Calu3 (cell line): ENCODE data around the gene CHTF8. TPM values are rescaled to one million over a fixed set of nuclear protein-coding genes. Genes with fewer than 3 reads are reported as not detected.
A peak's percentile ranks its signal among the peaks of the same experiment; 100 is the strongest.

ENCODE experiments used
- BruUV-seq: library from RNA; stranded (reverse); fragments of 400-500 nt; replicated peaks from 2 replicates; lab custom pipeline; 2021; lab: Mats Ljungman, UMichigan
- CTCF ChIA-PET: fragments of 300-600 bp; sonication (Branson Sonifier 250); formaldehyde crosslinking; loops from one replicate; lab custom pipeline; 2022; ENCODE audit warnings: antibody characterized with exemption; lab: Charles Lee
- DNase-seq: peaks from one replicate; pipeline ENCODE4 v3.0.0; 2022
- H3K27ac Mint-ChIP-seq: one replicate; pipeline ENCODE4 v1.8.0; 2022; ENCODE audit warnings: mixed read lengths; ENCODE audit not compliant: unreplicated experiment
- H3K27me3 Mint-ChIP-seq: one replicate; pipeline ENCODE4 v1.8.0; 2022; ENCODE audit warnings: mixed read lengths; ENCODE audit not compliant: unreplicated experiment
- H3K36me3 Mint-ChIP-seq: one replicate; pipeline ENCODE4 v1.8.0; 2022; ENCODE audit warnings: mild to moderate bottlenecking, moderate library complexity, mixed read lengths; ENCODE audit not compliant: insufficient read depth, unreplicated experiment
- H3K4me1 Mint-ChIP-seq: one replicate; pipeline ENCODE4 v1.8.0; 2022; ENCODE audit warnings: mild to moderate bottlenecking, low read depth, mixed read lengths; ENCODE audit not compliant: unreplicated experiment
- H3K4me3 Mint-ChIP-seq: one replicate; pipeline ENCODE4 v1.8.0; 2022; ENCODE audit warnings: mild to moderate bottlenecking, low read depth, moderate library complexity, mixed read lengths; ENCODE audit not compliant: unreplicated experiment
- H3K9me3 Mint-ChIP-seq: one replicate; pipeline ENCODE4 v1.8.0; 2022; ENCODE audit warnings: low read depth, mixed read lengths; ENCODE audit not compliant: unreplicated experiment
- intact Hi-C: fragments of 100-400 bp; cut with micrococcal nuclease; formaldehyde crosslinking; loops from one replicate; pipeline ENCODE4 v1.10.0; 2022; ENCODE audit not compliant: unreplicated experiment
- total RNA-seq: library from RNA; stranded (reverse); gene quantifications from 2 replicates; pipeline ENCODE4 v1.2.3, GENCODE V29; 2022
- TF ChIP-seq, protein P1 (sequence below): fragments of 200-600 bp; IDR thresholded peaks from one replicate; pipeline ENCODE4 v1.8.0; 2022; ENCODE audit warnings: antibody characterized with exemption; ENCODE audit not compliant: unreplicated experiment

Gene CHTF8
- total RNA-seq, 1 experiment from 2014 or later: 146 TPM

DNA sequence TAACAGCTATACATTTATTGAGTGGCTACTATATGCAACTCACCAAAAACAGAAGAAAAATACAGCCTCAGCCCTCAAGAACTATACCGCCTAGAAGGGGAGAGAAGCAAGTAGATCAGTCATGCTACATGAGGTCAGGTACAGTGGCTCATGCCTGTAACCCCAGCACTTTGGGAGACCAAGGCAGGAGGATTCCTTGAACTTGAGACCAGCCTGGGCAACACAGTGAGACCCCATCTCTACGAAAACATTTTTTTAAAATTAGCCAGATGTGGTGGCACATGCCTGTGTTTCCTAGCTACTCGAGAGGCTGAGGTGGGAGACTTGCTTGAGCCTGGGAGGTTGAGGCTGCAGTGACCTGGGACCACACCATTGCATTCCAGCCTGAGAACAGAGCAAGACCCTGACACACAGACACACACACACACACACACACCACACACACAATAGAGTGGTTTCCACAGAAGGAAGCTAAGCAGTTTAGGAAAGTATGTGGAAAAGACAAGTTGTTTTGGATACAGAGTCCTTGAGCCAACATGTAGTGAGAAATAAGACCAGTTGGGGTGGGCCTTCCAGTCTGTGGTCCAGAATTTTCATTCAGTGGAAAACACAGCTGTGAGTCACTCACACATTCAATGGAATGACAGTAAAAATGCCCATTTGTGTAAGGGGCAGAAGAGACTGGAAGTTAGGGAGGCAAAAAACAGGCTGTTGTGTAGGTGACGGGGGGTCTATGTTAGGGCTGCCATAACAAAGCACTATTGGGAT, 43.8 kb upstream of the CHTF8 start:
- BruUV-seq: no TSS peak
- DNase-seq: no peak
- no peak overlapping the region for H3K4me3 Mint-ChIP-seq

DNA sequence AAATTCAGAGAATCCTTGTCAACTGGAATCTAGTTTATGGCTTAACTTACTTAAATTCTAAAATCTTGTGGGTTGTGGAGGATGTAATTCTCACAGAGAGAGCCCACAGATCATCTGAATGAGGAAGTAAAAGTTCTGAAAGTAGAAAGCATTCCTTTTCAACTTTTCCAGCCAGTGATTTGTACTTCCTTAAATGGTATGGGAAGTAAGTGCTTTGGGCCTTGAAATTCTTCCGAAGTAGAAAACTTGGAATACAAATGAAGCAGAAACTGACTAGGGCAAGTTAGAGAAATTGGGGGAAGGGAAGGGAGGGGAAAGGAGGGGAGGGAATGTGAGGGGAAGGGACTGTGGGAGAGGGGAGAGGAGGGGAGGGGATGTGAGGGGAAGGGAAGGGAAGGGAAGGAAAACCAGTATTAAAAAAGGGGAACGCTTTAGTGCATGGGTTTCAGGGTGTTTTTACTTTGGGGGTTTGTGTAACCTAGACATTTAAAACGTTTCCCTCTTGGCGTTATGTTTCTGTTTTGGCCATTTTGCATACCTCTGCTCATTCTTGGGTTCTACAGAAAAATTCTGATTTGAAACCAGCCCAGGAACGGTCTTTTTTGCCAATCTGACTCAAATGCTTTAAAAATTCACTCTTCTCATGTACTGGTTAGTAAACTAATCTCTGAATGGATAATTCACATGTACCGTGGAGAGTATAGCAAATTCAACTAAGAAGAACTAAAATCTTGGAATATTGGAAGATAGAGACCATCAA, 39.1 kb upstream of the CHTF8 start:
- Mint-ChIP-seq H3K4me3 (no peak overlapping the region), H3K36me3 (peaks cover 38% of the 10 kb centered on the region), H3K27me3 (no peaks in the 10 kb centered on the region), H3K9me3 (no peaks in the 10 kb centered on the region), H3K27ac (peak overlapping the region; percentile 51), H3K4me1 (peaks cover 17% of the 10 kb centered on the region)
- no TSS peak for BruUV-seq
- no peak for DNase-seq
- TF ChIP-seq, protein P1, sequence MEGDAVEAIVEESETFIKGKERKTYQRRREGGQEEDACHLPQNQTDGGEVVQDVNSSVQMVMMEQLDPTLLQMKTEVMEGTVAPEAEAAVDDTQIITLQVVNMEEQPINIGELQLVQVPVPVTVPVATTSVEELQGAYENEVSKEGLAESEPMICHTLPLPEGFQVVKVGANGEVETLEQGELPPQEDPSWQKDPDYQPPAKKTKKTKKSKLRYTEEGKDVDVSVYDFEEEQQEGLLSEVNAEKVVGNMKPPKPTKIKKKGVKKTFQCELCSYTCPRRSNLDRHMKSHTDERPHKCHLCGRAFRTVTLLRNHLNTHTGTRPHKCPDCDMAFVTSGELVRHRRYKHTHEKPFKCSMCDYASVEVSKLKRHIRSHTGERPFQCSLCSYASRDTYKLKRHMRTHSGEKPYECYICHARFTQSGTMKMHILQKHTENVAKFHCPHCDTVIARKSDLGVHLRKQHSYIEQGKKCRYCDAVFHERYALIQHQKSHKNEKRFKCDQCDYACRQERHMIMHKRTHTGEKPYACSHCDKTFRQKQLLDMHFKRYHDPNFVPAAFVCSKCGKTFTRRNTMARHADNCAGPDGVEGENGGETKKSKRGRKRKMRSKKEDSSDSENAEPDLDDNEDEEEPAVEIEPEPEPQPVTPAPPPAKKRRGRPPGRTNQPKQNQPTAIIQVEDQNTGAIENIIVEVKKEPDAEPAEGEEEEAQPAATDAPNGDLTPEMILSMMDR: no peak
- intact Hi-C loops: no loop called here
- CTCF ChIA-PET: interaction anchor here (1.4 kb wide), 1 partner anchor 21 kb away, joined by 5 read pairs; no protein-coding TSS in a partner anchor

More for the DNA sequence above, 43.8 kb upstream of the CHTF8 start:
- Mint-ChIP-seq H3K27me3 (no peaks in the 10 kb centered on the region), H3K27ac (no peak overlapping the region), H3K36me3 (peaks cover 24% of the 10 kb centered on the region), H3K9me3 (no peaks in the 10 kb centered on the region), H3K4me1 (peaks cover 29% of the 10 kb centered on the region)
- intact Hi-C loops: no loop called here
- TF ChIP-seq, protein P1: no peak
- CTCF ChIA-PET: interaction anchor here (0.7 kb wide), 1 partner anchor 110 kb away, joined by 3 read pairs; no protein-coding TSS in a partner anchor

DNA sequence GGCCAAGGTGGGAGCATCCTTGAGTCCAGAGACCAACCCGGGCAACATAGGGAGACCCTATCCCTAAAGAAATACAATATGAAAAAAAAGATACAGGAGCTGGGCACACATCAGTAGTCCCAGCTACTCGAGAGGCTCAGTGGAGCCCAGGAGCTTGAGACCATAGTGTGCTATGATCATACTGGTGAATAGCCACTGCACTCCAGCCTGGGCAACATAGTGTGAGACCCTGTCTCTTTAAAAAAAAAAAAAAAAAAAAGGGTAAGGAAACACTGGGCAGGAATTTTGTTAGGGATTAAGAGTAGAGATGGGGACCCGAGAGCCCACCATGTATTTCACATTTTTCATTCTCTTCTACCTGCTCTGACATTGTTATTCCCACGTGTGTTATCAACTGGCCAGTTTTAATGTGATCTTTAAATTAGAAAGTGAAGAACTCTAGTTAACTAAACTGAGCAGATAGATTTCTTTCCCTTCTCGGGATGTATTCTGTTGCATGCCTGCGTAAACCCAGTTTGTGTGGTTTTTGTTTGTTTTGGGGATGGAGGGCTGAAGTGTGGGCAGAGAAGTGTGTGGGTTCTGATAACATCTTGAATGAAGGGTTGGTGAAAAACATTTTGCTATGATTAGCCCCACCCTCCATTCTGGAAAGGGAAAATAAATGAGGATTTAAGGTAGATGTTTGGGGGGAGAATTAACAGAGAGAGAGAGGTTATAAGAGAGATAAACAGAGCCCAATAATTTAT, 37.4 kb upstream of the CHTF8 start:
- CTCF ChIA-PET: interaction anchor here (0.9 kb wide), 1 partner anchor 19 kb away, joined by 7 read pairs; no protein-coding TSS in a partner anchor
- Mint-ChIP-seq H3K36me3 (peaks cover 47% of the 10 kb centered on the region), H3K27ac (peak overlapping the region; percentile 5), H3K4me3 (no peak overlapping the region), H3K27me3 (no peaks in the 10 kb centered on the region), H3K9me3 (no peaks in the 10 kb centered on the region), H3K4me1 (peaks cover 17% of the 10 kb centered on the region)
- intact Hi-C loops: no loop called here
- no peak for DNase-seq
- TF ChIP-seq, protein P1: no peak
- BruUV-seq: no TSS peak

DNA sequence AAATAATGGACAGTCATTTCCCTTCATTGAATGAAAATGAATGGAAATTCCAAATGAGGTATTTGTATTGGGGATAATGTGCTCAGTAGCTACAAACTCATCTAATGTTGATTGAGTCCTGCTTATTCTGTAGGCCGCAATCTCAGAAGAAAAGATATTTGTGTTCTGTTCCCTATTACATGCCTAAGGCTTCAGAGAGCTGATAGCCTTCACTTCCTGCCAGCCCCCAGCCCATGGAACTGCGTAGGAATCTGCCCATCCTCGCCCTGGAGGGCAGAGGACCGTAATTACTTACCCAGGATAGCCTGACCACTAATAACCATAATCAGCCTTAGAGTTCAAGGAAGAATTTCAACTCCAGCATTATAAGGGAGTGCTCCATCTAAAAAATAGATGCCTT, 36.7 kb upstream of the CHTF8 start:
- Mint-ChIP-seq H3K27me3 (no peaks in the 10 kb centered on the region), H3K9me3 (no peaks in the 10 kb centered on the region), H3K4me1 (peaks cover 16% of the 10 kb centered on the region), H3K27ac (no peak overlapping the region), H3K4me3 (no peak overlapping the region), H3K36me3 (peaks cover 51% of the 10 kb centered on the region)
- intact Hi-C loops: no loop called here
- no TSS peak for BruUV-seq
- DNase-seq: no peak
- CTCF ChIA-PET: interaction anchor here (0.6 kb wide), 1 partner anchor 253 kb away, joined by 3 read pairs; no protein-coding TSS in a partner anchor
- TF ChIP-seq, protein P1: no peak
